ENCODE results near the gene FOXP2.
"Not testable (repeated sequence)": the region's sequence is repeated elsewhere in the genome, so short reads cannot be mapped to it uniquely, and the experiment has no call there.

Gene FOXP2

DNA sequence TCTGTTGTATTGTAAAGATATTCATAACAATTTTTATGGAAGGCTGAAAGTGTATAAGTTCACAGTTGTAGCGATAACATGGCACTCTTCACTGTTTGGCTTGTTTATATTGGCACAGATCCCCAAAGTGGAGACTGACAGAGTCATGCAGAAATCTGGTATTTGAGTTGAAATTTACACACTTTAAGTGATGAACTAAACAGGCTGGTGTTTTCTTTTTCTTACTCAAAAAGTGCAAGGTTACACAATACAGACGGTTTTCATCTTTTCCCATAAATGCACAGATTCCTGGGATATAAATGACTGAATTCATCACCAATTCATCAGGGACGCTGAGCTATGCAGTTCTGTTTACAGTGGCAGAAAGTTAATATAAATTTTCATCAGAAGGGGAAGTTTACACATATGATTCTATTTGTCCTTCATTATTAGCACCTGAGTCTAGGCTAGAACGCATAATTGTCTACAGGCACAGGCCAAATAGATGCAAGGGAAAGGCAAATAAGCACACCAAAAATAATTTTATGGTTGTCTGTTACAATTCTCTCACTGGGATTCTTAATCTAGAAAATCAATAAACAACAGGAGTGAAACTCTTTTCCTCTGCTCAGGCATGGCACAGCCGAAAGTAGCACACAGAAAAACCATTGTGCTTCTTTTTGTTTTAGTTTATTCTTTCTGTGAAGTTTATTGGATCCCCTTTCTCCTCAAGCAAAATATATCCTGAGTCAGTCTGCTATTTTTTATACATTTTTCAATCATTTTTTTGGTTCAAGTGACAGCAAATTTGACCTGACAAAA is 88.0 kb downstream of the FOXP2 start:
- DNase-seq (ENCODE audit: low read depth), result no peak

DNA sequence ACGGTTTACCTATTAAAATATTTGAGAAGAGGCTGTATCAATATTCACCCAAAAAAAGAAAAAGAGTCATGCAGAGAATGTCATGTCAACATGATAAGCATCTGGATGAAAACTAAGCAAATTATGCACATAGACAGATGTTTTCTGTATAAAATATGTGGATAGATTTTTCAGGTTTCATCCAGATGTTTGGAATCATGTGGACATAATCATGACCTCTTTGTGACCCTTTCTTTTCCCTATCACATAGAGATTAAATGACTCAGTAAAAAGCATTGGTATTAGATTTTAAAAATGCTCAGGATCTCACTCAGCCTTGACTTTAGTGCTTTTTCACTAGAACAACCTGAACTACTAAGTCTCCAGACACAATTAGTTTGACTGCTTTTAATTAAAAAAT is 90.0 kb downstream of the FOXP2 start:
- DNase-seq (ENCODE audit: low read depth), result no peak

GRCh38 chr7:114507381-114507780 is 92.8 kb downstream of the FOXP2 start:
- no peak for DNase-seq (ENCODE audit: low read depth)

DNA sequence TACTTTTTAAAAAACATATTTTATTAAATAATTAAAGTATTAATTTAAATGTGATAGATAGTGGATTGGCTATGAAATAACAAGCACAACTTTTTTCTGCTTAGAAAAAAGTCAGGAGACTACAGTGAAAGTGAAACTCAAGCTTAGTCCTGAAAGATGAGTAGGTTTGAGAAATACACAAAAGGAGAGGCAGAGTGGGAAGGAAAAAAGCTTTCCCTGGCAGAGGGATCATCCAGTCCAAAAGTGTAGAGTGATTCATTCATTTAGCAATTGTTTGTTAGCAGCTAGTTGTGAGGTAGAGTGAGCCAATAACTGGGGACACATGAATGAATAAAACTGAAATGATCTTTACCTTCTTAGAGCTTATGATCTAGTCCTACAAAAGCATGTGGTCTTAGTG is 93.5 kb downstream of the FOXP2 start:
- DNase-seq (ENCODE audit: low read depth), result no peak

DNA sequence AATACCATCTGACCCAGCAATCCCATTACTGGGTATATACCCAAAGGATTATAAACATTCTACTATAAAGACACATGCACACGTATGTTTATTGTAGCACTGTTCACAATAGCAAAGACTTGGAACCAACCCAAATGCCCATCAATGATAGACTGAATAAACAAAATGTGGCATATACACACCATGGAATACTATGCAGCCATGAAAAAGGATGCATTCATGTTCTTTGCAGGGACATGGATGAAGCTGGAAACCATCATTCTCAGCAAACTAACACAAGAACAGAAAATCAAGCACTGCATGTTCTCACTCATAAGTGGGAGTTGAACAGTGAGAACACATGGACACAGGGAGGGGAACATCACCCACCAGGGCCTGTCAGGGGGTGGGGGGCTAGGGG is 96.2 kb downstream of the FOXP2 start:
- DNase-seq (ENCODE audit: low read depth), result not testable (repeated sequence)

- DNase-seq (ENCODE audit: low read depth), result no peak
Measured at GRCh38 chr7:114519240-114519639, 104.6 kb downstream of the FOXP2 start.

- DNase-seq (ENCODE audit: low read depth), result no peak
Measured at GRCh38 chr7:114522081-114522480, 107.5 kb downstream of the FOXP2 start.

- DNase-seq (ENCODE audit: low read depth), result no peak
Measured at GRCh38 chr7:114527589-114527988, 113.0 kb downstream of the FOXP2 start.

DNA sequence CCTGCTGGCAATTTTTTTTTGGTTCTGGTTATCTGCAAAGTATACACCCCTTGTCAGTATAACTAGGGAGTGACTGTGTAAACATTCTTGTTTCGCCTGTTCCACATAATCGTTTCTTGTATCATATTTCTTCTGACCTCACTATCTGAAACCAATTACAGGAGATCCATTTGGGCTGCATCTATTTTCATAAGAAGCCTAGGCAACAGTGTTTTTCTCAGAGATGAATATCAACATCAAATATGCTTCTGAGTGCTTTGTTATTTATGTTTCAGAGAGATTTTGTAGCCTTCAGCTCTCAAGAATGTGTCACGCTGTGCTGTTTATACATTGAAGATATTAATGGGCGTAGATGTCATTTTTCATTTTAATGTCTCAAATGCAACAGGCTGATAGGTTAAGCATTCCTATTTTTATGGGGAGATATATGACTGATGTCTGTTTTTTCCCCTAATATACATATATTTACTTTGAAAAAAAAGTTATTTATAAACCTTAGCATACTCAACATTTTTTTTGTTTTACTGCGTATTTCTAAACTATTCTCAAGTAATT is 115.5 kb downstream of the FOXP2 start:
- DNase-seq (ENCODE audit: low read depth), result no peak

- DNase-seq (ENCODE audit: low read depth), result no peak
Measured at GRCh38 chr7:114531326-114531725, 116.7 kb downstream of the FOXP2 start.

GRCh38 chr7:114533131-114533530 is 118.5 kb downstream of the FOXP2 start:
- DNase-seq (ENCODE audit: low read depth), result no peak

DNA sequence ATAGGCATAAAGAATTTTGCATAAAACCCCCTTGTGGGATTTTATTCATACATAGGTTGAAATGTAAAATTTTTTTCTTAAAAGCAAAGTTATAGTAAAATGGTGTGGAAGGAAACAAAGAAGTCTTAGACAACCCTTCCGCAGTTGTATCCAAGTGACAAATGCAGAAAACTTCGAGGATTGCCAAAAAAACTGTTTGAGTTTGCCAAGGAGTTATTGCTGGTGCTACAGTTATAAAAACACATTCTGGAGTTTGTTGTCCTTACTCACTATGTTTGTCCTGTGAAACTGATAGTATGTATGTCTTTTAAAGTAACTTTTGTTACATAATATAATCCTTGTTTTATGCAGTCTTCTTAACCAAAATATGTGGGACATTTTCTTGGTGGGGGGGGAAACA is 120.3 kb downstream of the FOXP2 start:
- no peak for DNase-seq (ENCODE audit: low read depth)

GRCh38 chr7:114539575-114539974 is 125.0 kb downstream of the FOXP2 start:
- DNase-seq (ENCODE audit: low read depth), result no peak

DNA sequence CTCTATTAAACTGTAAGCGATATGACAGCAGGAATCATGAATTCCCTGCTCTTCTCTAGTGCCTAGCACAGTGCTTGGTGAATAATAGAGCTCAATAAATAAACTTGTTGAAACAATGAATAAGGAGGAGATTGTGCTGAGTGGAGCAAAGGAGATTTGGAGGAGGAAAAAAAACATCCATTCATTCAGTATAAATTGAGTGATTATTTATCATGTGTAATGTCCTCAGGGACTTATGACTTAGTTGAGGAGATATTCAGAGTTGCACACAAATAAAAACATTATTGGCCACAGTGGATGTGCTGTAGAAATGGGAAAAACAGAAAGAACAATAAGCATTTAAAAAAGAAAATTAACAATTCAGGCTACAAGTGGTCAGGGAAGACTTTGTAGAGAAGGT is 125.7 kb downstream of the FOXP2 start:
- no peak for DNase-seq (ENCODE audit: low read depth)

DNA sequence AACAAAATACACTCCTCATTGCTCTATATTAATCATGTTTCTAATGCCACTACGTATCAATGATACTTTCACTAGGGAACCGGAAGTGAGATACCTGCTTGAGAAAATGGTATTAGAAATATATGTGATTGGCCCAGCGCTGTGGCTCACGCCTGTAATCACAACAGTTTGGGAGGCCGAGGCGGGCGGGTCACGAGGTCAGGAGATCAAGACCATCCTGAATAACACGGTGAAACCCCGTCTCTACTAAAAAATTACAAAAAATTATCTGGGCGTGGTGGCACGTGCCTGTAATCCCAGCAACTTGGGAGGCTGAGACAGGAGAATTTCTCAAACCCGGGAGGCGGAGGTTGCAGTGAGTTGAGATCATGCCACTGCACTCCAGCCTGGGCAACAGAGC is 132.7 kb downstream of the FOXP2 start:
- DNase-seq (ENCODE audit: low read depth), result not testable (repeated sequence)

GRCh38 chr7:114548081-114548980 is 133.7 kb downstream of the FOXP2 start:
- no peak for DNase-seq (ENCODE audit: low read depth)

GRCh38 chr7:114554781-114555537 is 140.3 kb downstream of the FOXP2 start:
- DNase-seq (ENCODE audit: low read depth), result no peak

DNA sequence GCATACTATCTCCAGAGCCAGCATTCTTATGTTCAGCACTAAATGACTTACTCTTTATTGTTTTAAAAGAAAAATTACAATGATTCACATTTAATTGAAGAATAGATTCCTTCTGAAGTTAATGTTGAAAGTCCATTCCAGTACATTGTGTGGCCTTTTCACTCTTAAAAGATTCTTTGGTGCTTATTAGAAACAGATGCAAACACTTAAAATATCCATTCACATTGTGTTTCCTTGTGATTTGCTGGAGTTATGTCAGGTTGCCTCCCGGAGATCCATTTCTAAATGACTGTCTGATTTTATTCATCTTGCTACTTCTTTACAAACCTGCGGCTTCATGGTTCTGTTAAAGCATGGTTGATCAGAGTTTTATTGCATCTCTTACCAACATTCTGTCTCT is 152.8 kb downstream of the FOXP2 start:
- DNase-seq (ENCODE audit: low read depth), result no peak

GRCh38 chr7:114569220-114569619 is 154.6 kb downstream of the FOXP2 start:
- no peak for DNase-seq (ENCODE audit: low read depth)

DNA sequence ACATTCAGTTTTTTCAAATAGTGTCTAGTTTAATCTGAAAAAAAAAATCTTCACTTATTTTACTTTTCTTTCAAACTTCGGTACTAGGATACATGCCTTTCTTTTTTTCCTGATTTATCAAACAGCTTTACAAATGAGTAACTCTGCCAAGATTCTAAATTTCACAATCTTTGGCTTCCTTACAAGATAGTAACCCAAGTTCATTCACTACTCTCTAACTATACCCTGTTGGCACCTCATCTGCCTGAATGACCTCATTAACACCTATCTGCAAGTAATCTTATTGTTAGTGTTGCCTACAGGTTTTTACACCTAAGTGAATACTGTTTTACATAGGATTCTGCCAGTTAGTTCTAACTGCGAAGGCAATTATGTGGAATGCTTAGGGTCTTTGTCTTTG is 159.8 kb downstream of the FOXP2 start:
- DNase-seq (ENCODE audit: low read depth), result no peak

- no peak for DNase-seq (ENCODE audit: low read depth)
Measured at GRCh38 chr7:114575098-114575497, 160.5 kb downstream of the FOXP2 start.

DNA sequence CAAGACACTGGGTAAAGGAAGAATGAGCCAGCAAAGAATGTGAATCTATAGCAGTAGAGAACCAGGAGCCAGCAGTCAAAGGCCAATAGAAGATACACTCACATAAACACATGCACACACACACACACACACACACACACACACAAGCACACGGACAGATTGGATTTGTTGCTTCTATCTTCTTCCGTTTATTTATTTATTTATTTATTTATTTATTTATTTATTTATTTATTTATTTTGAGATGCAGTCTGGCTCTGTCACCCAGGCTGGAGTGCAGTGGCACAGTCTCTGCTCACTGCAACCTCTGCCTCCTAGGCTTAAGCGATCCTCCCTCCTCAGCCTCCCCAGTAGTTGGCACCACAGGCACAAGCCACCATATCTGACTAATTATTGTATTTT is 166.3 kb downstream of the FOXP2 start:
- DNase-seq (ENCODE audit: low read depth), result not testable (repeated sequence)

Measured in stimulated activated CD8-positive, alpha-beta memory T cell treated with anti-CD3 and anti-CD28 coated beads, Interleukin-15, amount 100 ng/mL, for 24 hours (primary cell).